ENCODE measurements around the gene SEPTIN8. TPM values are rescaled to one million over a fixed set of nuclear protein-coding genes. Genes with fewer than 3 reads are reported as not detected.

SEPTIN8 gene
- 10 to 100 TPM; 31.9 to 44.9 (median 38.3) TPM for total RNA-seq

GRCh38 chr5:132777209-132778069, at the start of gene SEPTIN8:
SEPTIN8 (minus strand) TSS chr5:132777239; CDS start chr5:132777137, 102 bp downstream.
- Histone ChIP-seq H3K36me3 (no peaks in the 10 kb centered on the region), H3K4me3 (peak within 1 kb of the TSS; percentile 79 to 96 (median 86)), H3K9me3 (no peaks in the 10 kb centered on the region), H3K27ac (peak within 1 kb of the TSS; percentile 82 to 91 (median 87)), H3K4me1 (peaks cover 27 to 54% (median 28%) of the 10 kb centered on the region in 3 donors), H3K27me3 (no peaks in the 10 kb centered on the region)
- TF ChIP-seq CTCF (IDR thresholded peaks at IDR 0.05) = no peak
- intact Hi-C loops (cut with DNase I) = no loop called here
- no peak for DNase-seq
- WGBS, 2 donors = 13 to 16% methylated on average over 6 to 9 of the region's 82 CpGs

- Histone ChIP-seq H3K9me3 (no peaks in the 10 kb centered on the region), H3K4me3 (no peak overlapping the region), H3K4me1 (peaks cover 15 to 58% (median 18%) of the 10 kb centered on the region in 3 donors), H3K27me3 (peaks cover 0 to 59% (median 0%) of the 10 kb centered on the region in 4 donors), H3K27ac (no peak overlapping the region), H3K36me3 (peaks cover 0 to 18% (median 0%) of the 10 kb centered on the region in 3 donors)
- no peak for TF ChIP-seq CTCF (IDR thresholded peaks at IDR 0.05)
- no peak for TF ChIP-seq POLR2A (IDR thresholded peaks at IDR 0.05)
- intact Hi-C loops (cut with DNase I) = loop anchor here (5.0 kb wide), 1 partner anchor 46 kb away; the partner anchor contains the start of gene LEAP2
- 75 to 84% methylated on average over 5 of the region's 6 CpGs for WGBS, 2 donors
- DNase-seq = no peak
Measured at GRCh38 chr5:132826424-132827082, 49.5 kb upstream of the SEPTIN8 start.

GRCh38 chr5:132825834-132826391, 48.9 kb upstream of the SEPTIN8 start:
- intact Hi-C loops (cut with DNase I) = loop anchor here (5.0 kb wide), 1 partner anchor 46 kb away; the partner anchor contains the start of gene LEAP2
- Histone ChIP-seq H3K9me3 (no peaks in the 10 kb centered on the region), H3K27ac (no peak overlapping the region), H3K27me3 (peaks cover 0 to 59% (median 0%) of the 10 kb centered on the region in 4 donors), H3K4me1 (peaks cover 15 to 55% (median 18%) of the 10 kb centered on the region in 3 donors), H3K4me3 (peak overlapping the region; percentile 10 to 49 (median 38)), H3K36me3 (peaks cover 0 to 18% (median 0%) of the 10 kb centered on the region in 3 donors)
- TF ChIP-seq CTCF (IDR thresholded peaks at IDR 0.05) (no peak), POLR2A (IDR thresholded peaks at IDR 0.05) (no peak)
- DNase-seq = no peak
- WGBS, 2 donors = 69 to 83% methylated on average over 2 to 3 of the region's 43 CpGs

GRCh38 chr5:132825033-132825833, 48.2 kb upstream of the SEPTIN8 start:
- peak overlapping the region; percentile 10 to 49 (median 38) for H3K4me3 ChIP-seq
- H3K27me3 ChIP-seq = peaks cover 0 to 59% (median 0%) of the 10 kb centered on the region in 4 donors
- no peak overlapping the region for H3K27ac ChIP-seq
- H3K9me3 ChIP-seq = no peaks in the 10 kb centered on the region
- peaks cover 15 to 48% (median 18%) of the 10 kb centered on the region in 3 donors for H3K4me1 ChIP-seq
- peaks cover 0 to 18% (median 0%) of the 10 kb centered on the region in 3 donors for H3K36me3 ChIP-seq
- WGBS, 2 donors = 27 to 60% methylated on average over 1 to 22 of the region's 71 CpGs
- intact Hi-C loops (cut with DNase I) = loop anchor here (5.0 kb wide), 1 partner anchor 47 kb away; the partner anchor contains the start of gene LEAP2
- no peak for DNase-seq
- TF ChIP-seq CTCF (IDR thresholded peaks at IDR 0.05) (no peak), POLR2A (IDR thresholded peaks at IDR 0.05) (no peak)
